ENCODE results near the gene ASAP2. TPM values are rescaled to one million over a fixed set of nuclear protein-coding genes. Genes with fewer than 3 reads are reported as not detected.

ASAP2 gene
- total and polyA plus RNA-seq, 9 of the 15 experiments (the other 6 are each of a cell fraction or from before 2014, with no cell fraction given), result 0.06 to 4.3 (median 3.1) TPM

DNA sequence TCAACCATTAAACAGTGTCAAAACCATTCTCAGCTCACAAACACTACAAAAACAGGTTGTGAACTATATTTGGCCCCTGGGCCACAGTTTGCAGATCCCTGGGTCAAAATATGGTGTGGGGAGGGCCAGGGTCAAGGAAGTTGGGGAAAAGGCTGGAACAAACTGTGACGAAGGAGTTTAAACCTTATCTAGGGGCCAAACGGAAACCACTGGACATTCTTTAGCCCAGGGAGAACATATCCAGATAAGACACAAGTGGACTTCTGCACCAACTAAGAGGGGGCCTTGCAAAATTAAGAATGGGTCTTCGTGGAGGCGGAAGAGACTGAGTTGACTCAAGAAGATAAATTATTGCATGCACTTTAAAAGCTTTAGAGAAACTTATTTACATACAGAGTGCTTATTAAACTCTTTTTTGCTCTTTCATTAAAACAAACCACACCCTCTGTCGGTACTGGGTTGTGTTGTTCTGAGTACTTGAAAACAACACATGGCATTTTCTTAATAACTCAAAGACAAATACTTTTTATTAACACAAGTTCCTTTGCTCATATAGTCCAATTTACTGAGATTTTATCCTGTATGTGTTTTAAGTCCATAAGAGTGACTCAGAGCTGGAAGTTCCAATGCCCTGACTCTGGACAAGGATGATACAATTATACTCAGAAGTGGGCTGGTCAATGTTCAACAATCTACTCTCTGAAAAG is 5.3 kb upstream of the ASAP2 start (continued):
- TF ChIP-seq PHTF2 (CRISPR knock-in tag; IDR thresholded peaks at IDR 0.05) (no peak), KDM1A (IDR thresholded peaks at IDR 0.05) (no peak), HMG20B (CRISPR knock-in tag; IDR thresholded peaks at IDR 0.05) (no peak), ZNF224 (CRISPR knock-in tag; IDR thresholded peaks at IDR 0.05) (no peak), POLR2AphosphoS2 (IDR thresholded peaks at IDR 0.05; ENCODE audit: low read length) (no peak), ZNF583 (CRISPR knock-in tag; IDR thresholded peaks at IDR 0.05) (0 out of 2 replicates have a peak, but pooled peaks have one; percentile 40), HEY1 (CRISPR knock-in tag; IDR thresholded peaks at IDR 0.05; ENCODE audit: borderline replicate concordance) (0 out of 2 replicates have a peak, but pooled peaks have one; percentile 34), ASH1L (IDR thresholded peaks at IDR 0.05; ENCODE audit: borderline replicate concordance, low read depth, partially characterized antibody) (no peak), ZNF830 (CRISPR knock-in tag; IDR thresholded peaks at IDR 0.05) (no peak), TCF7L2 (IDR thresholded peaks at IDR 0.05; ENCODE audit: low read depth, low read length) (no peak), ARID4B (CRISPR knock-in tag; IDR thresholded peaks at IDR 0.05) (no peak), MIER1 (IDR thresholded peaks at IDR 0.05; ENCODE audit: low read depth) (no peak), GABPB1 (CRISPR knock-in tag; IDR thresholded peaks at IDR 0.05) (no peak), CAMTA2 (CRISPR knock-in tag; conservative IDR thresholded peaks at IDR 0.05) (no peak), POLR3G (IDR thresholded peaks at IDR 0.05; ENCODE audit: extremely low read depth, insufficient read length, insufficient replicate concordance) (no peak), KHSRP (IDR thresholded peaks at IDR 0.05) (no peak), CHCHD3 (CRISPR knock-in tag; IDR thresholded peaks at IDR 0.05) (no peak), ZNF217 (CRISPR knock-in tag; IDR thresholded peaks at IDR 0.05) (no peak), POU5F1 (IDR thresholded peaks at IDR 0.05; ENCODE audit: borderline replicate concordance, low read depth, low read length, partially characterized antibody) (no peak), HMGN3 (IDR thresholded peaks at IDR 0.05; ENCODE audit: borderline replicate concordance, extremely low read depth, insufficient read length, low read depth, low read length) (no peak), RUNX1 (IDR thresholded peaks at IDR 0.05; ENCODE audit: low read depth) (no peak), ZNF76 (CRISPR knock-in tag; IDR thresholded peaks at IDR 0.05; ENCODE audit: borderline replicate concordance) (no peak)
- TF ChIP-seq, protein P1, sequence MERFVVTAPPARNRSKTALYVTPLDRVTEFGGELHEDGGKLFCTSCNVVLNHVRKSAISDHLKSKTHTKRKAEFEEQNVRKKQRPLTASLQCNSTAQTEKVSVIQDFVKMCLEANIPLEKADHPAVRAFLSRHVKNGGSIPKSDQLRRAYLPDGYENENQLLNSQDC (CRISPR knock-in tag; IDR thresholded peaks at IDR 0.05), result no peak
- TF ChIP-seq, protein P2, sequence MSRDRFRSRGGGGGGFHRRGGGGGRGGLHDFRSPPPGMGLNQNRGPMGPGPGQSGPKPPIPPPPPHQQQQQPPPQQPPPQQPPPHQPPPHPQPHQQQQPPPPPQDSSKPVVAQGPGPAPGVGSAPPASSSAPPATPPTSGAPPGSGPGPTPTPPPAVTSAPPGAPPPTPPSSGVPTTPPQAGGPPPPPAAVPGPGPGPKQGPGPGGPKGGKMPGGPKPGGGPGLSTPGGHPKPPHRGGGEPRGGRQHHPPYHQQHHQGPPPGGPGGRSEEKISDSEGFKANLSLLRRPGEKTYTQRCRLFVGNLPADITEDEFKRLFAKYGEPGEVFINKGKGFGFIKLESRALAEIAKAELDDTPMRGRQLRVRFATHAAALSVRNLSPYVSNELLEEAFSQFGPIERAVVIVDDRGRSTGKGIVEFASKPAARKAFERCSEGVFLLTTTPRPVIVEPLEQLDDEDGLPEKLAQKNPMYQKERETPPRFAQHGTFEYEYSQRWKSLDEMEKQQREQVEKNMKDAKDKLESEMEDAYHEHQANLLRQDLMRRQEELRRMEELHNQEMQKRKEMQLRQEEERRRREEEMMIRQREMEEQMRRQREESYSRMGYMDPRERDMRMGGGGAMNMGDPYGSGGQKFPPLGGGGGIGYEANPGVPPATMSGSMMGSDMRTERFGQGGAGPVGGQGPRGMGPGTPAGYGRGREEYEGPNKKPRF (IDR thresholded peaks at IDR 0.05; ENCODE audit: low read depth, low read length), result no peak
